GM18508 (cell line): ENCODE results near the gene OR2T11.
A peak's percentile ranks its signal among the peaks of the same experiment; 100 is the strongest.
"Not testable (repeated sequence)": the region's sequence is repeated elsewhere in the genome, so short reads cannot be mapped to it uniquely, and the experiment has no call there.

Source experiments
- ATAC-seq: cut with Tn5 transposase; IDR thresholded peaks from one replicate; pipeline ENCODE4 v1.9.1; 2021; ENCODE audit warnings: moderate number of reproducible peaks; ENCODE audit not compliant: insufficient read depth, unreplicated experiment

The OR2T11 gene

DNA sequence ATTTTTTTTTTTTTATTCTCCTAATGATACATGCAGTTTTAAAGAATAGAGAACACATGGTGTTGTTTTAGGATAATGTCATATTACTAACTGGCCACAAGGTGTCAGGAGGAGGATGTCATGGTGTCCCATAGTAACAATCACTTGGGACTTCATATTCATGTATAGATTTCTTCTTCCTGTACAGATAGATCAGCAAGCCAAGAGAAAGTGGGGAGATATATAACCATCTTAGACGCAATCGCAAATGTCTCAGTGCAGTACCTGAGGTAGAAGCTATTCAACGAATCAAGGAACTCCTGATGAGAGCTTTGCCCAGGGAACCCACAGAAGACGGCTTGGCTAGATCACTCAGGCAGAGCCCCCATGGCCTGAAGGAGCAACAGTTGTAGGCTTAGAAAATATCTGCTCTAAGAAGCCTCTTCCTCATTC lies 12.3 kb downstream of the OR2T11 start:
- ATAC-seq: peak; percentile 97

DNA sequence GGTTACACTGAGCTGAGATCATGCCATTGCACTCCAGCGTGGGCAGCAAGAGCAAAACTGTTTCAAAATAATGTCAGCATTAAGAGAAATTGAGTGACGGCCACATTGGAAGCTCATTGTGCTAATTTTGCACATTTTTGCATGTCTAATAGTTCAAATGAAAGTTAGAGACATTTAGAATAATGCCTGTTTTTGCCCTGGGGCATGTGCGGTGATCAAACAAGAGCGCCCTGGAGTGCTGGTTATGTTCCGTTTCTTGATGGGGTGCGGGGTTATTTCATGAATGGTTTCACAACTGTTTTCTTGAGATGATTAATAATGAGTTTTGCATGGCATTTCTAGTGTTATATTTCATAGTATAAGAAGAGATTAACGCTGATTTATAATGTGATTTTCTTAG lies 13.1 kb downstream of the OR2T11 start:
- ATAC-seq: no peak

DNA sequence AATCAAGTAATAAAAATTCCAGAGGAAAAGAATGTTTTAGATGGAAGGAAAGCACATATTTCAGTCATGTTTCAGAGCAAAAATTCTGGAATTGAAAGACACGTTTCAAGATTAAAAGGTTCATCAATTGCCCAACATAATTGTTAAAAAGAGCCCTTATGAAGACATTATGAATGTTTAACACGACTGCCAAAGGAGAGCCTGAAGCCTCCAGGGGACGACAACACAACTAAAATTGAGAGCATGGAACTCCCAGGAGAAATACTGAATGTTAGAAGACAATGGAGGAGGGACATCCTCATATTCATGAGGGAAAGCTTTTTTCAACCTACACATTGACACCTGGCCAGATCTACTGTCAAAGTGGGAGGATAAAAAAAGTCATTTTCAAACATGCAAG lies 16.0 kb downstream of the OR2T11 start:
- ATAC-seq: no peak

DNA sequence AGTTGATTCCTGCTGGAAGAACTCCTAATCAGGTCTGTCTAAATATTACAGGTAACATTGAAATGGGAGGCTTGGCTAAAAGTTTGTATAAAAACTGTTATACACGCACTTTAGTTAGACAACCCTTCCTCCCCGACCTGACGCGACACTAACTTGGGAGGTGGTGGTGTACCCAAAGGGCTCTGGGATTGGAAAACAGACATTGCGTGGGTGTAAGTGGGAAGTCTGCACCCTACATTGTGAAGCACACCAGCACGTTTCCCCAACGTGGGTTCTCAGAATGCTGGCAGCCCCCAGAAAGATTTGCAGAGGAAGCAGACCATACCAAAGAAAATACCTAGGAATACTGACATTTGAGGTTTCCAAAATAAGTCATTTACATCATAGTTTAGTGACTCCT lies 16.8 kb downstream of the OR2T11 start:
- no peak for ATAC-seq

DNA sequence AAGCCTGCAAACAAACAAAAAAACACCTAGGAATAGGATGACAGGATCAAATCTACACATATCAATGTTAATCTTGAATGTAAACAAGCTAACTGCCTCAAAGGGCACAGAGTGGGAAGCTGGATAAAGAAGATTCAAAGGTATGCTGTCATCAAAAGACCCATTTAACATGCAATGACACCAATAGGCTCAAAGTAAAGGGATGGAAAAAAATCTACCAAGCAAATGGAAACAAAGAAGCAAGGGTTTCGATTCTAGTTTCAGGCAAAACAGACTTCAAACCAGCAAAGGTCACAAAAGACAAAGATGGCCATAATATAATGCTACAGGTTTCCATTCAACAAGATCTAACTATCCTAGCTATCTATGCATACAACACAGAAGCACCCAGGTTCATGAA lies 21.1 kb downstream of the OR2T11 start:
- ATAC-seq: no peak

DNA sequence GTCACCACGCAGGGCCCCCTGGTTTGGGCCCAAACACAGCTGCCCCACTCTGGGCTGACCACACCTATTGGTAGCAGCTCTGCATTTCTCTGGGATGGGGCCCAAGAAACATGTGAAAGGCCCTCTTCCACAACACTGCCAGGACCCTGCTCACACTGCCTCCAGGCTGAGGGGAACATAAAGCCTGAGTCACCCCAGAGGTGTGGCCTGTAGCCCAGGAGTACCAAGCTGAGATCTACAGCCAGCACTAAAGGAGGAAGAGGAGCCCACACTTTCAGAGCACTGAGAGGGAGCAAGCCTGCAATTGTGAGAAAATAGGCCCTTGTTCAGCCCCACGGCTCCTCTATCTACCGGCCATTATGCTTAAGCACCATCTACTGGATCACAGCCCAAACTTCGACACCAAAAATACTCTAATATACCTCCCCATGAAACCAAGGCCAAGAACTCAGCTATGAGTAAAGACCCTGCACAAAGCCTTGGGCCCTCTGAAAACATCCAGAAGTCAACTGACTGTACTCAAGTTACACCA lies 22.9 kb downstream of the OR2T11 start:
- ATAC-seq: no peak

DNA sequence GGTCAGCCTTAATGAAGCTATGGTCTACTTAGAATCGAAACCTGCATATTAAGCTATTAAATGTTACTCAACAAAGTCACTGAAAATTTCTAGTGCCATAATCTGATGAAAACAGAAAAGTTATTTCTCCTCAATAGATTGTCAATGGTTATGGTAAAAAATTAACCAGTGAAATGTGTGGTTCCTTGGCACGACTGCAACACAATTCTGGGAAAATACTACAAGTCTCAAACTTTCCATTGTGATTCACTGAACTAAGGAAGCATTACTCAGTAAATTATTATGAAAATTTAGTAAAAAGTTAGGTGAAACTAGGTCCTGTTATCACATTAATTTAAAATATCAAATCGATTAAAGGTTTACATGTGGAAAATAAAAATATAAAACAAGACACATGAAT lies 24.6 kb downstream of the OR2T11 start:
- no peak for ATAC-seq

DNA sequence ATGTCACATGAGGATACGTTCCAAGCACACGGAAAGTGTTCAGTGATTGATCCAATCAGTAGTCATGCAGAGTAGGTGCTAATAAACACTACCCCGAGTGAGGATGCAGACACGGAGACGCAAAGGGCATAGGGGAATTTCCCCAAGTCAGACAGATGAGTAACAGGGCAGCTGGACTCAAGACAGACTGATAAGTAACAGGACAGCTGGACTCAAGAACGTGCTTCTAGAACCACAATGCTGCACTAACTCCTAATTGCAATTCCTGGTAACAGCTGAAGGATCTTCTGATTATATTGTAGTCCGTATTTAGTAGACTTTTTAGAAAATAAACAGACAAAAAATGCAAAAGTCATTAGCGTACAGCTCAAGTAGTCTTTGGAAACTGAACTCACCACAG lies 35.5 kb downstream of the OR2T11 start:
- ATAC-seq: no peak

DNA sequence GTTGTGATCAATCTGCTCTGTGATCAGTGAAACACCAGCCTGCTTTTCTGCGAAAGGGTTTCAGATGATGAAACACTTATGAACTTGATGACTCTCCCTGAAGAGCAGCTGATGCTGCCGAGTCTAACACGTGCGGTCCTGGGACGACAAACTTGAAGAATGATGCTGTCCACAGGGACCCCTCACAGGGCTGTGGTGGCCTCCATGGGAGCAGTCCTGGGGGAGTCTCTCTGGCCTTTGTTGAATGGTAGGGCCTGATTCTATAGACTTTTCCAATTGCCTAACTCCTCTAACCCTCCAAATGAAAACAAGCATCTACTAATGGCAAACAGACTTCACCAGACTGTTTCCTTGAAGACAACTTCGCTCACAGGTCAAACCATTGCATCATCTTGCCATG lies 37.3 kb downstream of the OR2T11 start, which contains the start of gene OR2T10:
TSS of gene OR2T10 (minus strand) at position 112 of the 400 bp plus-strand sequence. CDS start 3,932 bp downstream, outside the sequence.
- no peak for ATAC-seq

DNA sequence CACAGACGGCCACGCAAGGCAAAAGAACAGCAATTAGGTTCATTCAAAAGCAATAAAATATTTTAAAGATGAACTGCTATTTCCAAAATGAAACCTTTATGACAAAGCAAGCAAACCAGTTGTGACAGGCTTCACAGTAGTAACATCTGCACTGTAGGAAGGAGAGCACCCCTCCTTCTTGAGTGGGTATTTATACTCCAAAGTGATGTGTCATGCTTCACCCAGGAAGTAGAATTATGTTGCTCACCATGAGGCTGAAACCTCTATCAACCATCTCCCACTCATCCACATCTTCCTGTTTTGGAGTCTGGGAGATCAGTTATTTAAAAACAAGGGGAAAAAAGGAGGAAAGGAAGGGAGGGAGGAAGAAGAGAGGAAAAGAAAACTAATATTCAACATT lies 38.3 kb downstream of the OR2T11 start:
- no peak for ATAC-seq

DNA sequence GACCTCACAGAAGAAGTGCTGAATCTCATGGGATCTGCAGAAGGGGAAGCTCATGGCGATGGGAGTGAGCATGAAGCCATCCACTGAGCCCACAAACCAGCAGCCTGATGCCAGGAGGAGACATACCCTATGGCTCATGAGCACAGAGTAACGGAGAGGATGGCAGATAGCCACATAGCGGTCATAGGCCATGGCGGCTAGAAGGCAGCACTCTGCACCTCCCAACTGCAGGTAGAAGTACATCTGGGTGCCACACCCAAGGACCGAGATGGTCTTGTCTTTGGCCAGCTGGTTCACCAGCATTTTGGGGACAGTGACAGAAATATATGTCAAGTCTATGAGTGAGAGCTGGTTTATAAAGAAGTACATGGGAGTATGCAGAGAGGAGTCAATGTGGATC lies 41.7 kb downstream of the OR2T11 start:
- no peak for ATAC-seq

DNA sequence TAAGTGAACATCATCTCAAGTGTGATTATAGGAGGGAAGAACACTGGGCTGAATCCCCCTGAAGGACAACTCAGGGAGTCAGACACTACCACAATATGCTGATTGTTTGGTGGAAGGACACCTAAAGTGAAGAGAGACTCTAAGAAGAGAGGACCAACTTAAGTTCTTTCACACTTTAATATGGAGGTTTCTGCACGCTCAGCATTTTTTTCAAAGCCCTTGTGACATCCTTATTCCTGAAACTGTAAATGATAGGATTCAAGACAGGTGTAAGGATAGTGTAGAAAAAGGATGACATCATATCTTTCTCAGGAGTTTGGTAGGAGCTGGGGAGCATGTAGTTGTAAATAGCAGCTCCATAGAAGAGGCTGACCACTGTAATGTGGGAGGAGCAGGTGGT lies 42.2 kb downstream of the OR2T11 start:
- no peak for ATAC-seq

DNA sequence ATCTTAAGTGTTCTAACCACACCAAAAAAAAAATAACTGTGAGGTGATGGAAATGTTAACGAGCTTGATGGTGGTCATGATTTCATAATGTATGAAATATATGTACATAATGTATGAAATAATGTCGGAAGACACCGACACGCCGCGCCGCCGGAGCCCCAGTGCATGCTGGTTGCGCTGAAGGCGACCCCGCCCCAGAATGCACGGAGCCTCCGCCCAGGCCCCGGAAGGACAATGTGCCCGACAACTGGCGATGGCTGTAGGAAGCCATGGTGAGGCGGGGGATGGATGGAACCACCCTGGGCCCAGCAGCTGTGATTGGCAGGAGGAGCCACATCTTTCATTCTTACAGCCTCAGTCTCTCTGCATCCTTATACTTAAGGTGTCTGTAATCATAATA lies 44.8 kb downstream of the OR2T11 start:
- no peak for ATAC-seq

DNA sequence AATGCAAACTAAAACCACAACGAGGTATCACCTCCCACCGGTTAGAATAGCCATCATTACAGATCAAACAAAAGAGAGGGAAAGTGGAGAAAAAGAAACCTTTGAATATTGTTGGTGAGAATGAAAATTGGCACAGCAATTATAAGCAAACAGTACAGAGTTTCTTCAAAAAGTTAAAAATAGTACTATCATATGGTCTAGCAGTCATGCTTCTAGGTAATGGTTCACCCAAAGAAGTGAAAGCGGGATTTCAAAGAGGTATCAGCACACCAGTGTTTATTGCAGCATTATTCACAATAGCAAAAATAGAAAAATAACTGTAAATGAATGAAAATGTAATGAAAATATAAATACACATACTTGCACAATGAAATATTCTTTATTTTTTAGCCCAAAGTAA lies 45.6 kb downstream of the OR2T11 start:
- no peak for ATAC-seq

DNA sequence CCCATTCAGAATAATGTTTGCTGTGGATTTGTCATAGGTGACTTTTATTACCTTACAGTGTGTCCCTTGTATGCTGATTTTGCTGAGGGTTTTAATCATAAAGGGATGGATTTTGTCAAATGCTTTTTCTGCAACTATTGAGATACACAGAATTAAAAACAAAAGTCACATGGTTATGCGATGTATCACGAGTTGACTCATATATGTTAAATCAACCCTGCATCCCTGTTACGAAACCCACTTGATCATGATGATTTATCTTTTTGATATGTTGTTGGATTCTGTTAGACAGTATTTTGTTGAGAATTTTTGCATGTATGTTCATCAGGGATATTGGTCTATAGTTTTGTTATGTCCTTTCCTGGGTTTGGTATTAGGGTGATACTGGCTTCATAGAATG lies 49.6 kb downstream of the OR2T11 start:
- no peak for ATAC-seq

DNA sequence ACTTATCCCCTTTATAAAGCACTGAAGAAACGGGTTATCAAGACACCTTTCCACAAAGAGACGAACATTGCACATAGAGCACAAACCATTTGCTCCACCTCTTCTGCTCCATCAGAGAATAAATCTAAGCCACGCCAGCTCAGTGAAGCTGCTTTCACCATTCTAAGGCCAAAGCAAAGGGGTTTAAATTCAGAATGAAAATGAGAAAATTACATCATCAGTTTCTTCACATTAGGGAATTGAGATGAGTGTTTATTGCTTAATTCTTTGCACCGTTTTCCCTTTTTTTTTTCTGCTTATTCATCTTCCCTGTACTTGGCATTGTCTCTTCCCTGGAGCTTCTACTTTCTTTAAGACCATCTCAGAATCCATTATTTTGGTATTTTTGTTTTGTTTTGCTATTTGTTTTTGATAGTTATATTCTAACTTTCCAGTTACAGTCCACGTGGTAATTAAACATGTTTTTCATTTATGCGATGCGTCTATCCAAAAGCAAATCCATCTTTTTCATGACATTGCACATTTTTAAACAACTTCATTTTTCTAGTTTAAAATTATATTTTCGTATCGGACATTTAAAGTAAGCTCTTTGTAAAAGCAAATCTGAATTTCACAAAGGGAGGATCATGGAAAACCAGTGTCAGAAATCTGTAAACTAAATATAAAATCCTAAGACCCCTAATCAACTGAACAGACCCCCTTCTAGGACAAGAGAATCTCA lies 58.5 kb downstream of the OR2T11 start:
- no peak for ATAC-seq

DNA sequence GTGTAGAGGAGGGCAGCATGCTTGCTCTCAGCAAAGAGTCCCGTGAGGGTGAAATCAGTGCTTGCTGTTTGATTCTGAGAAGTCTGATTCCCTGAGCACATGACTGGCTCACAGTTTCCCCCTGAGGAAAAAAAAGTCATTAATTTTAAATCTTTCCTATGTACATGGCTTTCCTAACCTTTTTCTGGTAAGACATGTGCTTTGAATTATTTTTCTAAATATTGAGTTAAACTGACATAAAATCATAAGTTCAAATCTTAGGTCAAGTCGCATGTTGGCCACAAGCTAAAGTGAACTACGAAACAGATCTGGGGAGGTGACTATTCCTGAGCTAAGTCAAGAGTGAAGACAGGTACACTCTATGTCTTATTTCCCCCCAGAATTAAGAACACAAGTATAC lies 60.2 kb downstream of the OR2T11 start, which contains the start of gene OR2T34:
TSS of gene OR2T34 (minus strand) at position 101 of the 400 bp plus-strand sequence. CDS start at position 101, 0 bp downstream.
- not testable (repeated sequence) for ATAC-seq

DNA sequence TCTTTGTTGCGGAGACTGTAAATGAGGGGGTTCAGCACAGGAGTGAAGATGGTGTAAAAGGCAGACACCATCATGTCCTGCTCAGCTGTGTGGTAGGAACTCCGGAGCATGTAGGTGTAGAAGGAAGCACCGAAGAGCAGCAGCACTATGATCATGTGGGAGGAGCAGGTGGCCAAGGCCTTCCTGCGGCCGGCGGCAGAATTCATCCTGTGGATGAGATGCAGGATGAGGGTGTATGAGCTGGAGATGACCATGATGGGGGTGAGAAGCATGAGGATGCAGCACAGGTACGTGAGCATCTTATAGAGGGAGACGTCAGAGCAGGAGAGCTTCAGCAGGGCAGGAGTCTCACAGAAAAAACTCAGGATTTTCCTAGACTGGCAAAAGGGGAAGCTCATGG lies 61.0 kb downstream of the OR2T11 start:
- ATAC-seq: not testable (repeated sequence)
